ENCODE data around the gene FAM193A. TPM values are rescaled to one million over a fixed set of nuclear protein-coding genes. Genes with fewer than 3 reads are reported as not detected.
"Not testable (repeated sequence)": the region's sequence is repeated elsewhere in the genome, so short reads cannot be mapped to it uniquely, and the experiment has no call there.

FAM193A gene
- polyA plus RNA-seq, 4 donors = 10.0 to 19.2 (median 12.8) TPM

DNA sequence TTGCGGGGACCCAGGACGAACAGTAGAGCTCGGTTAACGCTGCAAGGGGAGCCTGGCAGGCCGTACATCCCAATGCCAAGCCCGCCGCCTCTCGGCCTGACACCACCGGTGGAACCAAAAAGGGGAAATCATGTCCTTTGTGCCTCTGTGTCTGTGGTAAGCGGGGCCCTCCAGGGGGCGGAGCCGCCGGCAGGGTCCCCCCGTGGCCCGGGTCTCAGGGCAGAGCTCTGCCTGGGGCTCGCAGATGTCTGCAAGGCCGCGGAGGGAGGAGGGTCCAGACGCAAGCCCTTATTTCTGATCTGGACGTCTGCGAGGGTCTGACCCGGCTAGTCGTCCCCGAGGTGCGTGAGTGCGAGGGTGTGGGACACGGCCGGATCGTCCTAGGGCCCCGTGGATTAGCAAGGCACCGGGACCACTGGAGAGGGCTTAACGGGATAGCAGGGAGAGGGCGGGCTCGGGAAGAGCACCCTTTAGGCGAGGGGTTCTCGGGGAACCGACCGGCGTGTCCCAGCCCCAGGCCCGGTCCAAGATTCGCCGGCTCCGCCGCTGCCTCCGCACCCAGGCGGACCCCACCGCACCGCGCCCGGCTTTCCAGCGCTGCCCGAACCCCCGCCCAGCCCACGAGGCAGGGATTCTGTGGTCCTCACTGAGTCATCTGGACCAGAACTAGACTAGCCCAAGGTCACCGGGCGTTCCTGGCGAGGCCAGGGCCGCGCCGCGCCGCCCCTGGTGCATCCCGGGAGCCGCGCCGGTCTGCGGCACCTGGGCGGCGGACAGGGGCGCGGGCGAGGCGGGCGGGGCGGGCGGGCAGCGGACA lies 863 bp upstream of the FAM193A start:
- 2 to 4% (median 3%) methylated on average over 37 to 77 of the region's 77 CpGs for WGBS, 3 donors
- peaks cover 0 to 9% (median 0%) of the 10 kb centered on the region in 3 donors for H3K36me3 ChIP-seq (ENCODE audit: control insufficient read depth in 3 of 3, insufficient read depth in 2 of 3, low read depth in 1 of 3, low read length in 3 of 3)
- H3K27ac ChIP-seq (ENCODE audit: low read depth in 1 of 3, low read length in 2 of 3) = peak overlapping the region; percentile 70 to 96 (median 91)
- H3K9me3 ChIP-seq (ENCODE audit: control insufficient read depth in 2 of 2, insufficient read depth in 1 of 2, low read depth in 1 of 2, low read length in 1 of 2) = no peaks in the 10 kb centered on the region
- peak overlapping the region; percentile 53 to 87 (median 84) for H3K4me3 ChIP-seq (ENCODE audit: low read depth in 1 of 3, low read length in 3 of 3)
- no peaks in the 10 kb centered on the region for H3K27me3 ChIP-seq (ENCODE audit: control insufficient read depth in 3 of 3, insufficient read depth in 3 of 3, low read length in 3 of 3)
- DNase-seq (peak in 1 of 2 donors; percentile 27), FAIRE-seq (no peak)
- H3K4me1 ChIP-seq (ENCODE audit: control insufficient read depth in 3 of 3, insufficient read depth in 2 of 3, low read depth in 1 of 3, low read length in 2 of 3) = peaks cover 0 to 11% (median 0%) of the 10 kb centered on the region in 3 donors

- H3K27me3 ChIP-seq (ENCODE audit: control insufficient read depth in 3 of 3, insufficient read depth in 3 of 3, low read length in 3 of 3) = no peaks in the 10 kb centered on the region
- FAIRE-seq (no peak), DNase-seq (peak; percentile 67 to 86)
- H3K4me3 ChIP-seq (ENCODE audit: low read depth in 1 of 3, low read length in 3 of 3) = peak overlapping the region; percentile 73 to 96 (median 90)
- H3K36me3 ChIP-seq (ENCODE audit: control insufficient read depth in 3 of 3, insufficient read depth in 2 of 3, low read depth in 1 of 3, low read length in 3 of 3) = peaks cover 0 to 9% (median 0%) of the 10 kb centered on the region in 3 donors
- peaks cover 0 to 11% (median 0%) of the 10 kb centered on the region in 3 donors for H3K4me1 ChIP-seq (ENCODE audit: control insufficient read depth in 3 of 3, insufficient read depth in 2 of 3, low read depth in 1 of 3, low read length in 2 of 3)
- H3K27ac ChIP-seq (ENCODE audit: low read depth in 1 of 3, low read length in 2 of 3) = peak overlapping the region; percentile 69 to 94 (median 92)
- WGBS, 3 donors = 0% methylated on average over 52 to 103 of the region's 103 CpGs
- no peaks in the 10 kb centered on the region for H3K9me3 ChIP-seq (ENCODE audit: control insufficient read depth in 2 of 2, insufficient read depth in 1 of 2, low read depth in 1 of 2, low read length in 1 of 2)
Measured at GRCh38 chr4:2537011-2537830, 774 bp downstream of the FAM193A start.

- not testable (repeated sequence) for FAIRE-seq
- WGBS, 3 donors = 86 to 88% (median 88%) methylated on average over 10 of the region's 10 CpGs
Measured at GRCh38 chr4:2543580-2544191, 7.2 kb downstream of the FAM193A start.

GRCh38 chr4:2545321-2546013 lies 9.0 kb downstream of the FAM193A start:
- no peak for DNase-seq
- H3K36me3 ChIP-seq (ENCODE audit: control insufficient read depth in 3 of 3, insufficient read depth in 2 of 3, low read depth in 1 of 3, low read length in 3 of 3) = peaks cover 0 to 6% (median 0%) of the 10 kb centered on the region in 3 donors
- H3K27ac ChIP-seq (ENCODE audit: low read depth in 1 of 3, low read length in 2 of 3) = no peak overlapping the region
- no peaks in the 10 kb centered on the region for H3K4me1 ChIP-seq (ENCODE audit: control insufficient read depth in 3 of 3, insufficient read depth in 2 of 3, low read depth in 1 of 3, low read length in 2 of 3)
- 96 to 98% (median 97%) methylated on average over 7 of the region's 7 CpGs for WGBS, 3 donors
- H3K27me3 ChIP-seq (ENCODE audit: control insufficient read depth in 3 of 3, insufficient read depth in 3 of 3, low read length in 3 of 3) = no peaks in the 10 kb centered on the region
- H3K4me3 ChIP-seq (ENCODE audit: low read depth in 1 of 3, low read length in 3 of 3) = no peak overlapping the region
- FAIRE-seq = no peak
- no peaks in the 10 kb centered on the region for H3K9me3 ChIP-seq (ENCODE audit: control insufficient read depth in 2 of 2, insufficient read depth in 1 of 2, low read depth in 1 of 2, low read length in 1 of 2)

More at GRCh38 chr4:2543580-2544191, 7.2 kb downstream of the FAM193A start:
- not testable (repeated sequence) for H3K9me3 ChIP-seq (ENCODE audit: control insufficient read depth in 2 of 2, insufficient read depth in 1 of 2, low read depth in 1 of 2, low read length in 1 of 2); DNase-seq; H3K4me3 ChIP-seq (ENCODE audit: low read depth in 1 of 3, low read length in 3 of 3); H3K27ac ChIP-seq (ENCODE audit: low read depth in 1 of 3, low read length in 2 of 3); H3K27me3 ChIP-seq (ENCODE audit: control insufficient read depth in 3 of 3, insufficient read depth in 3 of 3, low read length in 3 of 3); H3K4me1 ChIP-seq (ENCODE audit: control insufficient read depth in 3 of 3, insufficient read depth in 2 of 3, low read depth in 1 of 3, low read length in 2 of 3)
- H3K36me3 ChIP-seq (ENCODE audit: control insufficient read depth in 3 of 3, insufficient read depth in 2 of 3, low read depth in 1 of 3, low read length in 3 of 3) = peaks cover 0 to 15% (median 0%) of the 10 kb centered on the region in 3 donors

GRCh38 chr4:2546286-2546823 lies 9.9 kb downstream of the FAM193A start:
- DNase-seq = no peak
- H3K4me3 ChIP-seq (ENCODE audit: low read depth in 1 of 3, low read length in 3 of 3) = no peak overlapping the region
- FAIRE-seq = no peak
- H3K4me1 ChIP-seq (ENCODE audit: control insufficient read depth in 3 of 3, insufficient read depth in 2 of 3, low read depth in 1 of 3, low read length in 2 of 3) = no peaks in the 10 kb centered on the region
- H3K27me3 ChIP-seq (ENCODE audit: control insufficient read depth in 3 of 3, insufficient read depth in 3 of 3, low read length in 3 of 3) = no peaks in the 10 kb centered on the region
- H3K27ac ChIP-seq (ENCODE audit: low read depth in 1 of 3, low read length in 2 of 3) = no peak overlapping the region
- peaks cover 0 to 6% (median 0%) of the 10 kb centered on the region in 3 donors for H3K36me3 ChIP-seq (ENCODE audit: control insufficient read depth in 3 of 3, insufficient read depth in 2 of 3, low read depth in 1 of 3, low read length in 3 of 3)
- no peaks in the 10 kb centered on the region for H3K9me3 ChIP-seq (ENCODE audit: control insufficient read depth in 2 of 2, insufficient read depth in 1 of 2, low read depth in 1 of 2, low read length in 1 of 2)

DNA sequence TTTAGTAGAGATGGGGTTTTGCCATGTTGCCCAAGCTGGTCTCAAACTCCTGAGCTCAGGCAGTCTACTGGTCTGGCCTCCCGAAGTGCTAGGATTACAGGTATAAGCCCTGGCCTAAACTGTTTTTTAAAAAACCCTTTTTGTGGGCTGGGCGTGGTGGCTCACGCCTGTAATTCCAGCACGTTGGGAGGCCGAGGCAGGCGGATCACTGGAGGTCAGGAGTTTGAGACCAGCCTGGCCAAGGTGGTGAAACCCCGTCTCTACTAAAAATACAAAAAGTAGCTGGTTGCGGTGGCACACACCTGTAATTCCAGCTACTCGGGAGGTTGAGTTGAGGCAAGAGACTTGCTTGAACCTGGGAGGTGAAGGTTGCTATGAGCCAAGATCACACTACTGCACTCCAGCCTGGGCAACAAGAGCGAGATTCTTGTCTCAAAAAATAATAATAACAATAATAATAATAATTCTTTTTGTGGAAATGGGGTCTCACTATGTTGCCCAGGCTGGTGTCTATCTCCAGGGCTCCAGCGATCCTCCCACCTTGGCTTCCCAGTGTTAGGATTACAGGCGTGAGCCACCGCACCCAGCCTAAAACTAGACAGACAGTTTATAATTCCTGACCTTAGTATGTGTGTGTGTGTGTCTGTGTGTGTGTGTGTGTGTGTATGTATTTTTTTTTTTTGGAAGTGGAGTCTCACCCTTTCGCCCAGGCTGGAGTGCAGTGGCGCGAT lies 10.7 kb downstream of the FAM193A start:
- not testable (repeated sequence) for H3K4me1 ChIP-seq (ENCODE audit: control insufficient read depth in 3 of 3, insufficient read depth in 2 of 3, low read depth in 1 of 3, low read length in 2 of 3); DNase-seq; H3K4me3 ChIP-seq (ENCODE audit: low read depth in 1 of 3, low read length in 3 of 3); H3K9me3 ChIP-seq (ENCODE audit: control insufficient read depth in 2 of 2, insufficient read depth in 1 of 2, low read depth in 1 of 2, low read length in 1 of 2); H3K27me3 ChIP-seq (ENCODE audit: control insufficient read depth in 3 of 3, insufficient read depth in 3 of 3, low read length in 3 of 3); FAIRE-seq; H3K27ac ChIP-seq (ENCODE audit: low read depth in 1 of 3, low read length in 2 of 3); H3K36me3 ChIP-seq (ENCODE audit: control insufficient read depth in 3 of 3, insufficient read depth in 2 of 3, low read depth in 1 of 3, low read length in 3 of 3)
- 94 to 97% (median 95%) methylated on average over 16 of the region's 16 CpGs for WGBS, 3 donors

DNA sequence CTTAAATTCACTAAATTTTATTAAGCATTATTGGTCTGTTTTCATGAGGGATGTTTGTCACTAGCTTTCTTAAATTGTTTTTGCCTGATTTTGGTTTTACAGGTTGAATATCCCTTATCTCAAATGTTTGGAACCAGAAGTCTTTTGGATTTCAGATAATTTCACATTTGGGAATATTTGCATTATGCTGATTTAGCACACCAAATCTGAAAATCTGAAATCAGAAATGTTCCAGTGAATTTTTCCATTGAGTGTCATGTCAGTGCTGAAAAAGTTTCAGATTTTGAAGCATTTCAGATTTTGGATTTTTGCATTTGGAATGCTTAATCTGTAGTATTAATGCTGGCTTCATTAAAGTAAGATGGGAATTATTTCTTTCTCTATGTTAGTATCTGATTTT lies 14.7 kb downstream of the FAM193A start:
- no peak for FAIRE-seq

More for the DNA sequence above, 14.7 kb downstream of the FAM193A start:
- no peak for DNase-seq
- Histone ChIP-seq H3K4me1 (ENCODE audit: control insufficient read depth in 3 of 3, insufficient read depth in 2 of 3, low read depth in 1 of 3, low read length in 2 of 3) (no peaks in the 10 kb centered on the region), H3K9me3 (ENCODE audit: control insufficient read depth in 2 of 2, insufficient read depth in 1 of 2, low read depth in 1 of 2, low read length in 1 of 2) (no peaks in the 10 kb centered on the region), H3K27me3 (ENCODE audit: control insufficient read depth in 3 of 3, insufficient read depth in 3 of 3, low read length in 3 of 3) (no peaks in the 10 kb centered on the region), H3K4me3 (ENCODE audit: low read depth in 1 of 3, low read length in 3 of 3) (no peak overlapping the region), H3K27ac (ENCODE audit: low read depth in 1 of 3, low read length in 2 of 3) (no peak overlapping the region), H3K36me3 (ENCODE audit: control insufficient read depth in 3 of 3, insufficient read depth in 2 of 3, low read depth in 1 of 3, low read length in 3 of 3) (peaks cover 0 to 10% (median 0%) of the 10 kb centered on the region in 3 donors)
